TTC549 (cell line): ENCODE data around the gene CPB2.
A peak's percentile ranks its signal among the peaks of the same experiment; 100 is the strongest.

Experiments
- FAIRE-seq: peaks from 2 replicates; lab custom pipeline; 2012; peaks lifted over from hg19 to GRCh38; lab: Jason Lieb, UNC

CPB2 gene

GRCh38 chr13:46097015-46097414 lies 7.8 kb downstream of the CPB2 start:
- FAIRE-seq = no peak

GRCh38 chr13:46094478-46094877 lies 10.4 kb downstream of the CPB2 start:
- FAIRE-seq = no peak

GRCh38 chr13:46088821-46089562 lies 15.8 kb downstream of the CPB2 start:
- no peak for FAIRE-seq

GRCh38 chr13:46087481-46087880 lies 17.4 kb downstream of the CPB2 start:
- no peak for FAIRE-seq

GRCh38 chr13:46086985-46087384 lies 17.8 kb downstream of the CPB2 start:
- FAIRE-seq = no peak

- FAIRE-seq = no peak
Observed at GRCh38 chr13:46086421-46086922, 18.4 kb downstream of the CPB2 start.

- no peak for FAIRE-seq
Observed at GRCh38 chr13:46085737-46086136, 19.1 kb downstream of the CPB2 start.

- FAIRE-seq = no peak
Observed at GRCh38 chr13:46082324-46082723, 22.5 kb downstream of the CPB2 start.

- no peak for FAIRE-seq
Observed at GRCh38 chr13:46079770-46080169, 25.1 kb downstream of the CPB2 start.

- no peak for FAIRE-seq
Observed at GRCh38 chr13:46077265-46077664, 27.6 kb downstream of the CPB2 start.

- FAIRE-seq = no peak
Observed at GRCh38 chr13:46076827-46077226, 28.0 kb downstream of the CPB2 start.

- FAIRE-seq = no peak
Observed at GRCh38 chr13:46075811-46076210, 29.0 kb downstream of the CPB2 start.

- no peak for FAIRE-seq
Observed at GRCh38 chr13:46071590-46072249, 33.1 kb downstream of the CPB2 start.

GRCh38 chr13:46063292-46063691 lies 41.5 kb downstream of the CPB2 start:
- FAIRE-seq = no peak

GRCh38 chr13:46062185-46062584 lies 42.6 kb downstream of the CPB2 start:
- no peak for FAIRE-seq

- no peak for FAIRE-seq
Observed at GRCh38 chr13:46059405-46059804, 45.4 kb downstream of the CPB2 start.

- FAIRE-seq = no peak
Observed at GRCh38 chr13:46058268-46058667, 46.6 kb downstream of the CPB2 start.

- FAIRE-seq = no peak
Observed at GRCh38 chr13:46057256-46058015, 47.4 kb downstream of the CPB2 start.

- FAIRE-seq = no peak
Observed at GRCh38 chr13:46053162-46054012, 51.4 kb downstream of the CPB2 start.

GRCh38 chr13:46052319-46053161 lies 52.3 kb downstream of the CPB2 start, which contains the start of gene ZC3H13:
Gene ZC3H13 (minus strand): TSS chr13:46052746. CDS start chr13:46045507, 7,239 bp downstream.
- FAIRE-seq = peak; percentile 84

- no peak for FAIRE-seq
Observed at GRCh38 chr13:46051968-46052318, 52.9 kb downstream of the CPB2 start.
